ENCODE data around the gene C13orf42.

Gene C13orf42

DNA sequence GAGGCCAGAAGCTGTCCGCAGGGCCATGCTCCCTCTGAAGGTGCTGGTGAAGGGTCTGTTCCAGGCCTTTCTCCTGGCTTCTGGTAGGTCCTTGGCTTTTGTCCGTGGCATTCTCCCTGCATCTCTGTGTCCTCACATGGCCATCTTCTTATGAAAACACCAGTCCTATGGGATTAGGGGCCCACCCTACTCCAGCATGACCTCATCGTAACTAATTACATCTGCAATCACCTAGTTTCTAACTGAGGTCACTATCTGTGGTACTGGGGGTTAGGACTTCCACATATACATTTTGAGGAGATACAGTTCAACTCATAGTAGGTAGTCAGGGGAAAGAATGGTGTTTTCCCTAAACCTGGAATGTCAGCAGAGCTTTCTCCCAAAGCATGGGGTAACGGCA lies 3.1 kb downstream of the C13orf42 start:
- Histone ChIP-seq H3K27me3 (no peaks in the 10 kb centered on the region), H3K27ac (no peak overlapping the region), H3K9me3 (no peaks in the 10 kb centered on the region), H3K36me3 (no peaks in the 10 kb centered on the region), H3K4me3 (ENCODE audit: low read depth in 1 of 2, low read length in 1 of 2) (no peak overlapping the region), H3K4me1 (ENCODE audit: control insufficient read depth in 1 of 2, insufficient read depth in 1 of 2, low read depth in 1 of 2, low read length in 1 of 2) (no peaks in the 10 kb centered on the region)
- TF ChIP-seq, protein P1, sequence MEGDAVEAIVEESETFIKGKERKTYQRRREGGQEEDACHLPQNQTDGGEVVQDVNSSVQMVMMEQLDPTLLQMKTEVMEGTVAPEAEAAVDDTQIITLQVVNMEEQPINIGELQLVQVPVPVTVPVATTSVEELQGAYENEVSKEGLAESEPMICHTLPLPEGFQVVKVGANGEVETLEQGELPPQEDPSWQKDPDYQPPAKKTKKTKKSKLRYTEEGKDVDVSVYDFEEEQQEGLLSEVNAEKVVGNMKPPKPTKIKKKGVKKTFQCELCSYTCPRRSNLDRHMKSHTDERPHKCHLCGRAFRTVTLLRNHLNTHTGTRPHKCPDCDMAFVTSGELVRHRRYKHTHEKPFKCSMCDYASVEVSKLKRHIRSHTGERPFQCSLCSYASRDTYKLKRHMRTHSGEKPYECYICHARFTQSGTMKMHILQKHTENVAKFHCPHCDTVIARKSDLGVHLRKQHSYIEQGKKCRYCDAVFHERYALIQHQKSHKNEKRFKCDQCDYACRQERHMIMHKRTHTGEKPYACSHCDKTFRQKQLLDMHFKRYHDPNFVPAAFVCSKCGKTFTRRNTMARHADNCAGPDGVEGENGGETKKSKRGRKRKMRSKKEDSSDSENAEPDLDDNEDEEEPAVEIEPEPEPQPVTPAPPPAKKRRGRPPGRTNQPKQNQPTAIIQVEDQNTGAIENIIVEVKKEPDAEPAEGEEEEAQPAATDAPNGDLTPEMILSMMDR (IDR thresholded peaks at IDR 0.05), result no peak

GRCh38 chr13:51105046-51105445 lies 6.0 kb downstream of the C13orf42 start:
- H3K4me1 ChIP-seq (ENCODE audit: control insufficient read depth in 1 of 2, insufficient read depth in 1 of 2, low read depth in 1 of 2, low read length in 1 of 2), result no peaks in the 10 kb centered on the region
- no peaks in the 10 kb centered on the region for H3K36me3 ChIP-seq
- no peak overlapping the region for H3K27ac ChIP-seq
- H3K4me3 ChIP-seq (ENCODE audit: low read depth in 1 of 2, low read length in 1 of 2), result no peak overlapping the region
- no peaks in the 10 kb centered on the region for H3K27me3 ChIP-seq
- no peaks in the 10 kb centered on the region for H3K9me3 ChIP-seq
- TF ChIP-seq, protein P1 (IDR thresholded peaks at IDR 0.05), result no peak

- Histone ChIP-seq H3K27ac (no peak overlapping the region), H3K9me3 (no peaks in the 10 kb centered on the region), H3K4me1 (ENCODE audit: control insufficient read depth in 1 of 2, insufficient read depth in 1 of 2, low read depth in 1 of 2, low read length in 1 of 2) (no peaks in the 10 kb centered on the region), H3K27me3 (no peaks in the 10 kb centered on the region), H3K4me3 (ENCODE audit: low read depth in 1 of 2, low read length in 1 of 2) (no peak overlapping the region), H3K36me3 (no peaks in the 10 kb centered on the region)
- TF ChIP-seq, protein P1 (IDR thresholded peaks at IDR 0.05), result no peak
These were observed 9.3 kb downstream of the C13orf42 start for GRCh38 chr13:51101636-51102235.

DNA sequence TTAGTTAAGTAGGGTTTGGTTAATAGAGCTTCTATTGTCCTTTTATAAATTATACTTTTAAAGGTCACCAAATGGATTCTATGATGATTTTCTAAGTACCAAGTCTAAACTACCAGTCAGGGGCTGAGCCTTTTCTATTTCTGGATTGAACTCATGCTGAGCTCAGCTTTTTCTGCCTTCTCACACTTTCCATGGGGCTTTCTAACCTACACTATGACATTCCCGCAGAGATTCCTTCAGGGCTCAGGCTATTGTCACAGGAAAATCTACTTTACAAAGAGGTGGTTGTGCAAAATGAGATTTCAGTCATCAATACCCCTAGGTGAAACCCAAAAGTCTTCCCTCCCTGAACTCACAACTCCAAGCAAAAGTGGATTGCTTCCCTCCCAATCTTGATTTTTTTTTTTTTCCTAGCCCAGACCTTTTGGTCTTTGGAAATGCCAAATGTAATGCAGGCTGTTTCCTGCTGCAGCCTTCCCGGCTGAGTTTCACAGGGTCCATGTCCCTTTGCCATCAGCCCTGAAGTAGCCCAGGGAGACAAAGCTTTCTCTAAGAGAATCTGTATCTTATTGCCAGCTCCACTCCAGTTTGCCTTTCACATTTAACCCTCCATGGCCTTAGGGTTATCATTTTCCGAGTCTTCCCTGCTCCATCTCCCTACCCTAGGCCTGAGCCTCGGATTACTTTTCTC lies 13.6 kb downstream of the C13orf42 start:
- no peaks in the 10 kb centered on the region for H3K27me3 ChIP-seq
- no peak overlapping the region for H3K4me3 ChIP-seq (ENCODE audit: low read depth in 1 of 2, low read length in 1 of 2)
- H3K9me3 ChIP-seq, result no peaks in the 10 kb centered on the region
- H3K36me3 ChIP-seq, result no peaks in the 10 kb centered on the region
- H3K4me1 ChIP-seq (ENCODE audit: control insufficient read depth in 1 of 2, insufficient read depth in 1 of 2, low read depth in 1 of 2, low read length in 1 of 2), result no peaks in the 10 kb centered on the region
- TF ChIP-seq, protein P1 (IDR thresholded peaks at IDR 0.05), result no peak
- no peak overlapping the region for H3K27ac ChIP-seq

GRCh38 chr13:51096131-51096530 lies 14.9 kb downstream of the C13orf42 start:
- TF ChIP-seq, protein P1 (IDR thresholded peaks at IDR 0.05), result no peak
- H3K27me3 ChIP-seq, result no peaks in the 10 kb centered on the region
- H3K9me3 ChIP-seq, result no peaks in the 10 kb centered on the region
- no peaks in the 10 kb centered on the region for H3K36me3 ChIP-seq
- no peak overlapping the region for H3K27ac ChIP-seq
- H3K4me1 ChIP-seq (ENCODE audit: control insufficient read depth in 1 of 2, insufficient read depth in 1 of 2, low read depth in 1 of 2, low read length in 1 of 2), result no peaks in the 10 kb centered on the region
- no peak overlapping the region for H3K4me3 ChIP-seq (ENCODE audit: low read depth in 1 of 2, low read length in 1 of 2)
